Measurements from ENCODE around the gene KDM4E. TPM values are rescaled to one million over a fixed set of nuclear protein-coding genes. Genes with fewer than 3 reads are reported as not detected.
"Not testable (repeated sequence)": the region's sequence is repeated elsewhere in the genome, so short reads cannot be mapped to it uniquely, and the experiment has no call there.

The KDM4E gene
- total RNA-seq: not detected

DNA sequence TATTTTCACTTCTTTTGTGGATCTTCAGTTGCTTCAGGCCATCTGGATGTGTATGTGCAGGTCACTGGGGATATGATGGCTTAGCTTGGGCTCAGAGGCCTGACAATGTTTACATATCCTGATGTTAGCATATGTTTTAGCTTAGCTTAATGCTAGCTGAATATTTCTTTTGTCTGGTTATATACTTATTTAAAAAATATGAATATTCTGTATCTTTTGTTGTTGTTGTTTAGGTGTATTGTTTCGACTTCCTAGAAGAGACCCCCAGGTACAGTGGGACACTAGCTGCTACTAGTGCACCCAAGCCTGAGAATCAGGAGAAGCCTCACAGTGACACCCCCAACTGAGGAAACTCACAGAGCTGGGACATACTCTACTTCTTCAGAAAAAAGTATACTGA, at the start of gene KDM4E:
TSS of gene KDM4E (plus strand) at position 301 of the 400 bp plus-strand sequence. CDS start 300 bp downstream, outside the sequence.
- intact Hi-C loops (cut with DNase I): no loop called here
- ATAC-seq: no peak
- DNase-seq (ENCODE audit: low spot score): no peak

DNA sequence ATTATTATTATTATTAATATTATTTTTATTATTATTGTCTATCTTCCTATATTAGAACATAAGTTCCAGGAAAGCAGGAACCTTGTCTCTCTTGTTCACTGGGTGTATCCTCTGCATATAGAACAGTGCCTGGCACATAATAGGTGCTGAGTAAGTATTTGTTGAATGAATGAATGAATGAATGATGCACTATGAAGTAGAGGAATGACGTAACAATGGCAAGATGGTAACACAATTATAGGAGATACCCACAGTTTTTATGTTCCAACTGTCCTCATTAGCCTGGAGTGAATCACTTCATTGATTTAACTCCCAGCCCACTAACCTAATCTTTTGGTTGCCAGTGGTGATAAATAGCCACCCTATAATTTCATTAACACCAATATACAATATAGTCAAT, 49.5 kb upstream of the KDM4E start:
- intact Hi-C loops (cut with DNase I): no loop called here
- no peak for ATAC-seq
- no peak for DNase-seq (ENCODE audit: low spot score)

DNA sequence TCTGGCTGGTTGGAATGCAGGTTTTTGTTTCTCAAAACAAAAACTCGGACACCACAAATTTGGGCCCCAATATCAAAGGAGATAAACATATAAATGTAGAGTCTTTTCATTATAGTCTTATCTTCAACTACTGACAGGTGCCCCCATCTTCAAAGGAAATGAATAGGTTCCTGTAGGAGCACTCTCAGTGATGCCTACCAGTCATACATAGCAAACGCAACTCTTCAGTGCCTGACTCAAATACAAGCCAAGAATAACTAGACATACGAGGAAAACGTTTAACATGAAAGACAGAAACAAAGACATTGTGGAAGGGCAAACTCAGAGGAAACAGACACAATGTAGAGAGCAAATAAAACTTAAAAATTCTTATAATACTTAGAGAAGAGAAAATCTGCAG, 37.7 kb upstream of the KDM4E start:
- intact Hi-C loops (cut with DNase I): no loop called here
- DNase-seq (ENCODE audit: low spot score) (no peak), ATAC-seq (no peak)

DNA sequence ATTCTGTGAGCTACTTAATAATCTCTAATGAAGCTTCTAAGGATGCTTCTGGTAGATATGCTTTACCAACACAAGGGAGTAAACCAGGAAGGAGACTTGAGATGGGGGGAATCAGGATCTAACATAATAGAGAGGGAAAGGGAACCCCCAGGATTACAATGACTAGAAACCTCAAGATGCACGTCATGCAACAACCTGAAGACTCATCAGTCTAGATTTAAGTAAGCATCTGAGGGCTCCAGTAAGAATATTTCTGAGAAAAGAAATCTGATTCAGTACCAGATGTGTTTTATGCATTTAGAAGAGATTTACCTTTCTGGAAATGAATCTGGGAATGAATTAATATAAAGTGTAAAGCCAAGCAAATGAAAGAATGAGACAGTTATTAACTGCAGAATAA, 36.3 kb upstream of the KDM4E start:
- intact Hi-C loops (cut with DNase I): no loop called here
- ATAC-seq (no peak), DNase-seq (ENCODE audit: low spot score) (no peak)

DNA sequence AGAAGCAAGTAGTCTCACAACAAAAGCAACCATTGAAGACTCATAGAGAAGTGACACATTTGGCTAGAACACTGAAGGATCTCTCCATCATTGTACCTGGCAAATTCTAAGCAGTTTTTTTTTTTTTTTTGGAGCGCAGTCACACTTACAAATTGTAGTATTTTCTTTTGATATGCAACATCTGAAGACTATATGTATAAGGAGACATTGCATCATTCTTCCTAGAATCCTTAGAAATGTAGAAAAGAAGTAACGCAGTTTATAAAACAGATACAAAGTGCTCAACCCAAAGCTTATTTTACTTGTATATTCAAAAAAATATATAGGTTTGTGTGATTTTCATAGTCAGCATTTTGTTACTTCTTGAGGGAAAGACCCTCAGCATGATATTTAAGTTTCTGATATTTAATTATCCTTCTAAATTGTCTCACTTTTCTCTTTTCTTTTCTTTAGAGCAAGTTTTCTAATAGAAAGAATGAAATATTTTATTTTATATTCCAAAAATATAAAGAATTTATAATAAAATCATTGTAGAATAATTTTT, 31.6 kb upstream of the KDM4E start:
- ATAC-seq (no peak), DNase-seq (ENCODE audit: low spot score) (no peak)
- intact Hi-C loops (cut with DNase I): no loop called here

DNA sequence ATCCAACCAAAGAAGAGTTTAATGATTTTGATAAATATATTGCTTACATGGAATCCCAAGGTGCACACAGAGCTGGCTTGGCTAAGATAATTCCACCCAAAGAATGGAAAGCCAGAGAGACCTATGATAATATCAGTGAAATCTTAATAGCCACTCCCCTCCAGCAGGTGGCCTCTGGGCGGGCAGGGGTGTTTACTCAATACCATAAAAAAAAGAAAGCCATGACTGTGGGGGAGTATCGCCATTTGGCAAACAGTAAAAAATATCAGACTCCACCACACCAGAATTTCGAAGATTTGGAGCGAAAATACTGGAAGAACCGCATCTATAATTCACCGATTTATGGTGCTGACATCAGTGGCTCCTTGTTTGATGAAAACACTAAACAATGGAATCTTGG, 27.6 kb upstream of the KDM4E start:
- ATAC-seq (no peak), DNase-seq (ENCODE audit: low spot score) (no peak)
- intact Hi-C loops (cut with DNase I): no loop called here

DNA sequence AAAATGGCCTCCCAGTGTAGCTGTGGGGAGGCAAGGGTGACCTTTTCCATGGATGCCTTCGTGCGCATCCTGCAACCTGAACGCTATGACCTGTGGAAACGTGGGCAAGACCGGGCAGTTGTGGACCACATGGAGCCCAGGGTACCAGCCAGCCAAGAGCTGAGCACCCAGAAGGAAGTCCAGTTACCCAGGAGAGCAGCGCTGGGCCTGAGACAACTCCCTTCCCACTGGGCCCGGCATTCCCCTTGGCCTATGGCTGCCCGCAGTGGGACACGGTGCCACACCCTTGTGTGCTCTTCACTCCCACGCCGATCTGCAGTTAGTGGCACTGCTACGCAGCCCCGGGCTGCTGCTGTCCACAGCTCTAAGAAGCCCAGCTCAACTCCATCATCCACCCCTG, 26.8 kb upstream of the KDM4E start:
- ATAC-seq: peak; percentile 15
- intact Hi-C loops (cut with DNase I): no loop called here

DNA sequence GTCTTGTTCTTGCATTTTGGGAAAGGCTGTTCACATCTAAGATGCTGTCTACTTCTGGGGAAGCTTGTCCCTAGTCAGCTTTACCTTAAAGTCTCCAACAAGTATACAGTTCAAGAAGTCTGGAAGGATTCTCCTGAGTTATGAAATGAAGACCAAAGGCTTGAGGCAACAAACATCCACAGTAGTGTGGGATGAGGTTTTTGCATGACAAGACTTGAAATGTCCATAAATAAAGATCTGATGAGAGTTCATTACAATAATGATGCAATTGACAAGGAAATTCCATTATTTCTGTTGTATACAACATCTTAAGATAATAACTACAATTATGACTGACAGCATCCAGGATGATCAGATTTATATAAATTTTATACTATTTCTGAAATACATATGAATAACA, 21.3 kb upstream of the KDM4E start:
- ATAC-seq (no peak), DNase-seq (ENCODE audit: low spot score) (no peak)
- intact Hi-C loops (cut with DNase I): no loop called here

More for the DNA sequence above, 26.8 kb upstream of the KDM4E start:
- DNase-seq (ENCODE audit: low spot score): no peak

DNA sequence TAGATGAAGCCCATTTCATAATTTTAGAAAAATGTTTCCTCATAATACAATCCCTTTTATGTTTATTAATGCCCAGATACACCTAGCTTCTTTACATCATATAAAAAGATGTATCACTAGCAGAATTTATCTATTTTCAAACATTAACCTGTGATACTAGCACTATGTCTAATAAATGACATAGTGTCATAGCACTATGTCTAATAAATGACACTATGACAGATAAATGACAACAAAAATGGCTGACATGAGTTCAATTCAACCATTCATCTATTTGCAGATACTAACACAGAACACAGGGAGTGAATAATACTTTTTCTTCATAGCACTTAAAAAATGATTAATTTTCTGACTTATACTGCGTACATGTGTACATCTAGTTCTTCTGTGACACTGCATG, 19.4 kb upstream of the KDM4E start:
- no peak for DNase-seq (ENCODE audit: low spot score)
- no peak for ATAC-seq
- intact Hi-C loops (cut with DNase I): no loop called here

DNA sequence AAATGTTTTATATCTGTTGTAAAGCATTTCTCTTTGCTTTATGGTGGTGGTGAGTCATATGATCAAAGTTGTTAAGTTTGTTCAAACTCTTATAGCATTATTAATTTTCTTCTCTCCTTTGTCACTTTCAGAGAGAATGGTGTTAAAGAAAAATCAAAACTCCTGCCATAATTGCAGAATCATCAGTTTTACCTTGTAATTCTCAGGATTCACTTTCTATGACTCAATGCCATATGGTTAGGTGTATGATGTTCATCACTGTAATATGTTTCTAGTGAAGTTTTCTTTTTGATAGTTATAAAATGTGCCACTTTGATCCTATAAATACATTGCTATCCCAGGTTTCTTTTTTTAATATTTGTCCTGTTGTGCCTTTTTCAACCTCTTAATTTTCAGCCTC, 13.7 kb upstream of the KDM4E start:
- ATAC-seq: no peak
- no peak for DNase-seq (ENCODE audit: low spot score)
- intact Hi-C loops (cut with DNase I): no loop called here

DNA sequence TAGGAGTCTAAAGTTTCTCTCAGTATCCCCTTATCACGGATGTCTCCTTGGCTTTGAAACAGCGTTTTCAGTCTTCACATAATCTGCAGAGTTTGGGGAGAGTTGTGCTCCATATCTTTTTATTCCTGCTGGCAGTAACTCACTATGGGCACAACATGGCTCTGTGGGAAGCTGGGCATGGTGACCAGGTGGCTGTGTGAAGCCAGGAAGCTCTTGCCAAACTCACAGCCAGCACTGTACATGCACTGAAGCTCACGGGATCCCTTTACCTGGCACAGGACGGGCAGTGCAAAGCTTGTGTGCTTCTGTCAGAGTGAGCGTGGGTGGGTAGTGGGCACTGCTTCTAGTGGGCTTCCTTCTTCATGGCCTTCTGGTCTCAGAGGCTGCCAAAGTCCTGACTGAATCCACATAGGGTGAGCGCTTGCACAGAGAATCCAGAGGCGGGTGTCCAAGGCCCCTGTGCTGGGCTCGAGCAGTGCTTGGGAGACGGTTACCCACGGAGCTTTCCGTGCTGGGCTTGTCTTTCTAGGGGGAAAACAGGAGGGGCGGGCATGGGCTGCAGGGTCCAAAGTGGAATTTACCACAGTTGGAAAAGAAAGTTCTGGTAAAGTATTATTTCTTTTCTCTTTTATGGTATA, 10.8 kb upstream of the KDM4E start:
- intact Hi-C loops (cut with DNase I): no loop called here
- ATAC-seq: no peak
- DNase-seq (ENCODE audit: low spot score): no peak

DNA sequence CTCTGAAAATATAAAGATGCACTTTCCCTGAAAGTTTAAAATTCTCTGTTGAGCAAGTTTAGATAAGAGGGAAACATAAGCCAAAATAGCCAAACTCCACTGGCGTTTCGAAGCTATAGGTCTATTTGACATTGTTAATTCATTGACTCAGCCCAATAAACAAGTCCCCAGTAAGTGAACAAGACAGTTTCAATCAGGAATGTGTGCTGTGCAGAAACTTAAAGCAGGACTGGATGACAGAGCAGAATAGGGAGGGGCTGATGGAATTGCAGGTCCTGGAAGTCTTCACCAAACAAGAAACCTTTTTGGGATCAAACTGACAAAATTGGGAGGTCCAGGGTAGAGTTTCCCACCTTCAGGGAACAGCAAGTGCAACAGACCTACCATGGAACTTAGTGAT, 8.9 kb upstream of the KDM4E start:
- intact Hi-C loops (cut with DNase I): no loop called here
- DNase-seq (ENCODE audit: low spot score) (no peak), ATAC-seq (no peak)

DNA sequence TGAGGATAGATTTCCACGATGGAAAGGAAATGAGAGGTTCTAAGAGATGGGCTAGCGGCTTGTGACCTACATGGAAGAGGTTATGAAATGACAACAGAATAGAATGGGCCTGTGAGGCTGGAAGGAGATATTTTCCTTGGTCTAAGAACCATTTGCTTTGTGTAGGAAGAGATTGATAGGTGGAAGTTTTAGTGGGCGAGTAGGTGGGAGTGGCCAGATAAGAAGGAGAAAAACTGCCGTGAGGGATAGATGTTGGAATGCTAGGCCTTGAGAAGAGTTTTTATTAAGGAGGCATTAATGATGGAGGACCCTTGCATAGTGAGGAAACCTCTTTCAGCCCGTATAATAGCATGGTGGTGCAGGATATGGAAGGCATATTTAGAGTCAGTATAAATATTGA, 3.6 kb upstream of the KDM4E start:
- DNase-seq (ENCODE audit: low spot score); intact Hi-C loops (cut with DNase I); ATAC-seq: not testable (repeated sequence)

DNA sequence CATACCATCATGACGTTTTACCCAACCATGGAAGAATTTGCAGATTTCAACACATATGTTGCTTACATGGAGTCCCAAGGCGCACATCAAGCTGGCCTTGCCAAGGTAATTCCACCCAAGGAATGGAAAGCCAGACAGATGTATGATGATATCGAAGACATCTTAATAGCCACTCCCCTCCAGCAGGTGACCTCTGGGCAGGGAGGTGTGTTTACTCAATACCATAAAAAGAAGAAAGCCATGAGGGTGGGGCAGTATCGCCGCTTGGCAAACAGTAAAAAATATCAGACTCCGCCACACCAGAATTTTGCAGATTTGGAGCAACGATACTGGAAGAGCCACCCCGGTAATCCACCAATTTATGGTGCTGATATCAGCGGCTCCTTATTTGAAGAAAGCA, 536 bp downstream of the KDM4E start:
- ATAC-seq; DNase-seq (ENCODE audit: low spot score); intact Hi-C loops (cut with DNase I): not testable (repeated sequence)

DNA sequence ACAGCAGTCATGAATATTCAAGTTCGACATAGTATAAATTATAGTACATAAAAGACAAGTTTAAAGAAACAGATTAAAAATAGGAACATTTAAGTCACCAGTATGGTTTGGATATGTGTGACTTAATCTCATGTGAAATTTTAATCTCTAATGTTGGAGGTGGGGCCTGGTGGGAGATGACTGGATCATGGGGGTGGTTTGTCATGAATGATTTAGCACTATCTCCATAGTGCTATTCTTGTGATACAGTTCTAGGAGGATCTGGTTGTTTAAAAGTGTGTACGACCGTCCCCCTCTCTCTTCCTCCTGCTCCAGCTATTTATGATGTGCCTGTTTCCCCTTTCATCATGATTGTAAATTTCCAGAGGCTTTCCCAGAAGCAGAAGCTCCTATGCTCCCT, 3.3 kb downstream of the KDM4E start:
- ATAC-seq (no peak), DNase-seq (ENCODE audit: low spot score) (no peak)
- intact Hi-C loops (cut with DNase I): no loop called here

DNA sequence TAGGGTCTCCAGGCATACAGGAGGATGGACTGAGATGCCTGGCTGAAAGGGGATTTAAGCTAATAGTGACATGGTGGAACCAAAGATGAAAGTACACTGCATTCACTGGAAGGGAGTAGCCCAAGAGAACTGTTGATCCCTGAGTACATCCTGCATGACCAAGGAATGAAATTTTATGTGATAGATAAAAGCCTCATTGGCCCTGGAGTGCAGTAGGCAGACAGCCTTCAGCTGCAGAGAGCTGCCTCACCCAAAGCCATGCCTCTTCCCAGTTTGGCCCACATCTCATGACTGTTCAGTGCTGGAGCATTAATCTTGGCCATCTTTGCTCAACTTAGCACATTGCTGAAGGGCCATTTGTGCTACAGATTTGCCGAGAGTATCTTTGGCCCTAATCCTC, 8.0 kb downstream of the KDM4E start:
- DNase-seq (ENCODE audit: low spot score) (no peak), ATAC-seq (no peak)
- intact Hi-C loops (cut with DNase I): loop anchor here (5.0 kb wide), 1 partner anchor 1131 kb away; no protein-coding TSS in a partner anchor

DNA sequence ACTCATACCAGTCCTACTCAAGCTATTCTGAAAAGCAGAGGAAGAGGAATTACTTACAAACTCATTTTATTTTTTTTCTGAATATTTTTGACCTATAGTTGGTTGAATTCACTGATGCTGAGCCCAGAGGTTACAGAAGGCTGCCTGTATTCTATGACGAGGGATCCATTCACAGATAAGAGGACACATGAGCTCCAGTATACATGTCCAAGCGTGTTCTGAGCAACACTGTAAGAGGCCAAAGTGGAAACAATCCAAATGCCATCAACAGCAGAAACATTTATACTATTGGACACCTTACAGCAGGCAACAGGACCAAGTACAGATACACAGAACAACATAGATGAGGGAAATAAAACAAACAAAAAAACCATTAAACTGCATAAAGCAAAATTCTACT, 10.3 kb downstream of the KDM4E start:
- intact Hi-C loops (cut with DNase I): no loop called here
- no peak for DNase-seq (ENCODE audit: low spot score)
- no peak for ATAC-seq

DNA sequence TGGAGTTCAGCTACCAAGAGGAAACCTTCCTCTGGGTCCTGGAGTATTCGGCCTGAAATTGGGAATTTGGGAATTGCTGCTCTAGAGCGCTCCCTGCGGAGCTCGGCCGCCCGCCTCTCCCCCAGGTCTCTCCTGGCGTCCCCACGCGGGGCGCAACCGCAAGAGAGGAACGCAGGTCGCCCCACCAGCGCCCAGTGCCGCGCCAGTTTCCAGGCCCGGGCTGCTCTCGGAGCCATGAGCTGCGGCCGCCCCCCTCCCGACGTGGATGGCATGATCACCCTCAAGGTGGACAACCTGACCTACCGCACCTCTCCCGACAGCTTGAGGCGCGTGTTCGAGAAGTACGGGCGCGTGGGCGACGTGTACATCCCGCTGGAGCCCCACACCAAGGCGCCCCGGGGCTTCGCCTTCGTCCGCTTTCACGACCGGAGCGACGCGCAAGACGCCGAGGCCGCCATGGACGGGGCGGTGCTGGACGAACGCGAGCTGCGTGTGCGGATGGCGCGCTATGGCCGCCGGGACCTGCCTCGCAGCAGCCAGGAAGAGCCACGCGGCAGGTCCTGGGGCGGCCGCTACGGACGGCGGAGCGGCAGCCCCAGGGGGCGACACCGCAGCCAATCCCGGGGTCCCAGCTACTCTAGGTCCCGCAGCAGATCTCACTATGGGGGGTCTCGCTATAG, 12.4 kb downstream of the KDM4E start:
- intact Hi-C loops (cut with DNase I); DNase-seq (ENCODE audit: low spot score): not testable (repeated sequence)
- ATAC-seq: peak; percentile 81

DNA sequence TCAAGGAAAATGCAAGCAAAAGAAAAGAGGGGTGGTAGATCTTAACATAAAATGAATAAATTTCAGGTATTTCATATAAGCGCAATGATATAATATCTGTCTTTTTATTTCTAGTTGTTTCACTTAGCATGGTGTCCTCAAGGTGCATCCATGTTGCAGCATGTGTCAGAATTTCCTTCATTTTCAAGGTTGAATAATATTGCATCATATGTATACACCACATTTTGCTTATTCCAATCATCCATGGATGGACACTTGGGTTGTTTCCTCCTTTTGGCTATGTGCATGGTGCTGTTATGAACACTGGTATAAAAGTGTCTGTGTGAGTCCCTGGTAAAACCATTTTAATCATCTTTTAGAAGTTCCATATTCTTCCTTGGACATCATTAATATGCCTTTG, 17.2 kb downstream of the KDM4E start:
- intact Hi-C loops (cut with DNase I): no loop called here
- no peak for ATAC-seq
- no peak for DNase-seq (ENCODE audit: low spot score)

DNA sequence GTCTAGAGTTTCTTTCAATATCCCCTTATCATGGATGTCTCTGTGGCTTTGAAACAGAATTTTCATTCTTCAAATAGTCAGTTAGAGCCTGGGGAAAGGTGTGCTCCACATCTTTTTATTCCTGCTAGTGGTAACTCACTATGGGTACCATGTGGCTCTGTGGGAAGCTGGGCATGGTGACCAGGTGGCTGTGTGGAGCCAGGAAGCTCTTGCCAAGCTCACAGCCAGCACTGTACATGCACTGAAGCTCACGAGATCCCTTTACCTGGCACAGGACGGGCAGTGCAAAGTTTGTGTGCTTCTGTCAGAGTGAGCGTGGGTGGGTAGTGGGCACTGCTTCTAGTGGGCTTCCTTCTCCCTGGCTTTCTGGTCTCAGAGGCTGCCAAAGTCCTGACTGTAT, 17.8 kb downstream of the KDM4E start:
- ATAC-seq (no peak), DNase-seq (ENCODE audit: low spot score) (no peak)
- intact Hi-C loops (cut with DNase I): no loop called here

DNA sequence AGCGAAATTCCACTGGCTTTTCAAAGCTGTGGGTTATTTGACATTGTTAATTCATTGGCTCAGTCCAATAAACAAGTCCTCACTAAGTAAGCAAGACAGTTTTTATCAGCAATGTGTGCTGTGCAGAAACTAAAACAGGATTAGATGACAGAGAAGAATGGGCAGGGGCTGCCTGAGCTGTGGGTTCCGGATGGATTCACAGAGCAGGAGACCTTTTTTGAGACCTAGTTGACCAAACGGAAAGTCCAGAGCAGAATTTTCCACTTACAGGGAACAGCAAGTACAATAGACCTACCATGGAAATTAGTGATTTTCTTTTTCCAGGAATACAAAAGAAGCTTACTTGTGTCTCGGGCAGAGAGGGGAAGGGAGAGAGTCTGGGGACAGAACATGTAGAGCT, 19.0 kb downstream of the KDM4E start:
- ATAC-seq (no peak), DNase-seq (ENCODE audit: low spot score) (no peak)
- intact Hi-C loops (cut with DNase I): no loop called here

Measured in sciatic nerve (tissue), 2 donors.